Transverse colon (tissue), 4 donors: ENCODE data around the gene IGSF9B. TPM values are rescaled to one million over a fixed set of nuclear protein-coding genes. Genes with fewer than 3 reads are reported as not detected.

Experiments
- DNase-seq: peaks from one replicate; pipeline ENCODE4 v3.0.0-alpha.2; 2019
- H3K27ac ChIP-seq, 4 donors: fragments of 200-600 bp; sonication (generic); 2 replicates each; pipeline ENCODE4 v1.5.1; 2016 to 2018; ENCODE audit warnings: inconsistent platforms in 4 of 4
- H3K27me3 ChIP-seq: fragments of 200-600 bp; sonication (generic); 2 replicates; pipeline ENCODE4 v1.5.1; 2017; ENCODE audit warnings: inconsistent platforms
- H3K36me3 ChIP-seq, 4 donors: fragments of 200-600 bp; sonication (generic); 2 replicates each; pipeline ENCODE4 v1.5.1; 2017 to 2019; ENCODE audit warnings: inconsistent platforms in 4 of 4
- H3K4me1 ChIP-seq, 4 donors: fragments of 200-600 bp; sonication (generic); 2 replicates each; pipeline ENCODE4 v1.5.1; 2017 to 2020; ENCODE audit warnings: inconsistent platforms in 4 of 4
- H3K4me3 ChIP-seq, 4 donors: fragments of 200-600 bp; sonication (generic); 1 replicate in 1 of 4; 2 replicates in 3 of 4; pipeline versions ENCODE4 v1.5.1 to v1.6.1; 2017 to 2019; ENCODE audit warnings: inconsistent platforms in 4 of 4
- H3K9me3 ChIP-seq, 2 donors: fragments of 200-600 bp; sonication (generic); 2 replicates each; pipeline ENCODE4 v1.5.1; 2017 to 2019; ENCODE audit warnings: inconsistent platforms in 2 of 2
- EP300 ChIP-seq: sonication (generic); formaldehyde crosslinking; IDR thresholded peaks from one replicate; pipeline ENCODE4 v1.6.1; 2017; ENCODE audit warnings: antibody characterized with exemption, low read depth
- POLR2A ChIP-seq: fragments of 450-650 bp; IDR thresholded peaks from one replicate; pipeline ENCODE4 v1.6.1; 2016; ENCODE audit warnings: antibody characterized with exemption, mild to moderate bottlenecking, moderate library complexity
- POLR2AphosphoS5 ChIP-seq, 3 donors: sonication (generic); formaldehyde crosslinking; IDR thresholded peaks; one replicate each; pipeline ENCODE4 v1.6.1; 2016; ENCODE audit warnings: antibody characterized with exemption in 3 of 3
- WGBS, 2 donors: methylation state at CpG; one replicate each; pipeline ENCODE4 v1.1.5; 2018; ENCODE audit warnings: low coverage in 1 of 2; 5-methylcytosine and 5-hydroxymethylcytosine counted together
- in situ Hi-C, 4 donors: fragments of 200-750 bp; cut with MboI; loops; one replicate each; pipeline versions ENCODE4 v1.15.0 to v1.15.1; 2017; ENCODE audit warnings: low sequenced_read_pairs in 3 of 4, low pct_ligation_motif_present in 1 of 4, low pct_unique_long_range_greater_than_20kb in 1 of 4
- intact Hi-C: fragments of 100-400 bp; cut with DNase I; formaldehyde crosslinking; loops from one replicate; pipeline ENCODE4 v1.15.1; 2023; ENCODE audit warnings: low total_unique reads
- total RNA-seq, 4 donors: library from RNA; depleted of rRNA; stranded (reverse); fragments of >200 nt; gene quantifications; one replicate each; pipeline ENCODE4 v1.1.0, GENCODE V29; 2016
- TF ChIP-seq, protein P1 (sequence below), 5 experiments: fragments of 200-600 bp in 3 of 5; fragments of 450-650 bp in 2 of 5; sonication (generic) in 3 of 5; IDR thresholded peaks; 1 replicate in 2 of 5; 2 replicates in 3 of 5; pipeline ENCODE4 v1.5.1; 2016 to 2017; ENCODE audit warnings: antibody characterized with exemption in 5 of 5, inconsistent platforms in 3 of 5, mild to moderate bottlenecking in 2 of 5, moderate library complexity in 1 of 5

Gene IGSF9B
- total RNA-seq, 4 donors from 2014 or later, result 2.6 to 15.3 (median 4.9) TPM

- H3K27me3 ChIP-seq, result no peaks in the 10 kb centered on the region
- in situ Hi-C loops (loop anchor here in 3 of 4 donors (25.0 kb wide), 1 partner anchor 202 kb away; no protein-coding TSS in a partner anchor), intact Hi-C loops (no loop called here)
- H3K4me3 ChIP-seq, result no peak overlapping the region
- no peak overlapping the region for H3K27ac ChIP-seq
- peak; percentile 29 for DNase-seq
- no peaks in the 10 kb centered on the region for H3K9me3 ChIP-seq
- TF ChIP-seq EP300, result no peak
- TF ChIP-seq, protein P1, sequence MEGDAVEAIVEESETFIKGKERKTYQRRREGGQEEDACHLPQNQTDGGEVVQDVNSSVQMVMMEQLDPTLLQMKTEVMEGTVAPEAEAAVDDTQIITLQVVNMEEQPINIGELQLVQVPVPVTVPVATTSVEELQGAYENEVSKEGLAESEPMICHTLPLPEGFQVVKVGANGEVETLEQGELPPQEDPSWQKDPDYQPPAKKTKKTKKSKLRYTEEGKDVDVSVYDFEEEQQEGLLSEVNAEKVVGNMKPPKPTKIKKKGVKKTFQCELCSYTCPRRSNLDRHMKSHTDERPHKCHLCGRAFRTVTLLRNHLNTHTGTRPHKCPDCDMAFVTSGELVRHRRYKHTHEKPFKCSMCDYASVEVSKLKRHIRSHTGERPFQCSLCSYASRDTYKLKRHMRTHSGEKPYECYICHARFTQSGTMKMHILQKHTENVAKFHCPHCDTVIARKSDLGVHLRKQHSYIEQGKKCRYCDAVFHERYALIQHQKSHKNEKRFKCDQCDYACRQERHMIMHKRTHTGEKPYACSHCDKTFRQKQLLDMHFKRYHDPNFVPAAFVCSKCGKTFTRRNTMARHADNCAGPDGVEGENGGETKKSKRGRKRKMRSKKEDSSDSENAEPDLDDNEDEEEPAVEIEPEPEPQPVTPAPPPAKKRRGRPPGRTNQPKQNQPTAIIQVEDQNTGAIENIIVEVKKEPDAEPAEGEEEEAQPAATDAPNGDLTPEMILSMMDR (IDR thresholded peaks at IDR 0.05), result no peak
- no peak for TF ChIP-seq POLR2A
- WGBS, 2 donors, result 76 to 100% methylated on average over 1 to 33 of the region's 33 CpGs
- H3K36me3 ChIP-seq, result no peaks in the 10 kb centered on the region
- H3K4me1 ChIP-seq, result no peaks in the 10 kb centered on the region
Measured at GRCh38 chr11:133934599-133935550, 21.9 kb downstream of the IGSF9B start.

- H3K27ac ChIP-seq, result no peak overlapping the region
- H3K4me3 ChIP-seq, result no peak overlapping the region
- no peaks in the 10 kb centered on the region for H3K4me1 ChIP-seq
- H3K9me3 ChIP-seq, result no peaks in the 10 kb centered on the region
- intact Hi-C loops (no loop called here), in situ Hi-C loops (loop anchor here in 3 of 4 donors (25.0 kb wide), 1 partner anchor 203 kb away; no protein-coding TSS in a partner anchor)
- DNase-seq, result no peak
- WGBS, 2 donors, result 83 to 86% methylated on average over 5 to 11 of the region's 11 CpGs
- no peaks in the 10 kb centered on the region for H3K36me3 ChIP-seq
- no peaks in the 10 kb centered on the region for H3K27me3 ChIP-seq
- TF ChIP-seq POLR2A (no peak), EP300 (no peak), POLR2AphosphoS5 (IDR thresholded peaks at IDR 0.05) (no peak)
- TF ChIP-seq, protein P1 (IDR thresholded peaks at IDR 0.05), result no peak
Measured at GRCh38 chr11:133934096-133934495, 22.7 kb downstream of the IGSF9B start.

GRCh38 chr11:133931449-133932060 lies 25.2 kb downstream of the IGSF9B start:
- intact Hi-C loops (no loop called here), in situ Hi-C loops (loop anchor here in 3 of 4 donors (25.0 kb wide), 1 partner anchor 206 kb away; no protein-coding TSS in a partner anchor)
- Histone ChIP-seq H3K27ac (no peak overlapping the region), H3K27me3 (no peaks in the 10 kb centered on the region), H3K36me3 (no peaks in the 10 kb centered on the region), H3K9me3 (no peaks in the 10 kb centered on the region), H3K4me1 (peaks cover 8 to 13% (median 11%) of the 10 kb centered on the region in 4 donors), H3K4me3 (no peak overlapping the region)
- WGBS, 2 donors, result 91% methylated on average over 19 of the region's 19 CpGs; no CpG with 5 or more reads in 1 of the 2 donors
- no peak for DNase-seq
- no peak for TF ChIP-seq EP300
- no peak for TF ChIP-seq POLR2A
- no peak for TF ChIP-seq POLR2AphosphoS5 (IDR thresholded peaks at IDR 0.05)
- TF ChIP-seq, protein P1 (IDR thresholded peaks at IDR 0.05), result no peak
